SU-DHL-6 (cell line): ENCODE measurements around the gene NT5DC2.

Source experiments
- EZH2phosphoT487 ChIP-seq: fragments of 200-600 bp; sonication (generic), shearing (Covaris generic); conservative IDR thresholded peaks from 2 replicates; pipeline ENCODE4 v1.6.1; 2018; ENCODE audit warnings: mild to moderate bottlenecking, antibody characterized with exemption, low read length, moderate library complexity, mixed read lengths
- TF ChIP-seq, protein P1 (sequence below): fragments of 200-600 bp; sonication (generic); IDR thresholded peaks from one replicate; pipeline ENCODE4 v1.5.1; 2017; ENCODE audit warnings: antibody characterized with exemption, mild to moderate bottlenecking, low read length, moderate library complexity; ENCODE audit not compliant: insufficient read depth, poor library complexity, severe bottlenecking

DNA sequence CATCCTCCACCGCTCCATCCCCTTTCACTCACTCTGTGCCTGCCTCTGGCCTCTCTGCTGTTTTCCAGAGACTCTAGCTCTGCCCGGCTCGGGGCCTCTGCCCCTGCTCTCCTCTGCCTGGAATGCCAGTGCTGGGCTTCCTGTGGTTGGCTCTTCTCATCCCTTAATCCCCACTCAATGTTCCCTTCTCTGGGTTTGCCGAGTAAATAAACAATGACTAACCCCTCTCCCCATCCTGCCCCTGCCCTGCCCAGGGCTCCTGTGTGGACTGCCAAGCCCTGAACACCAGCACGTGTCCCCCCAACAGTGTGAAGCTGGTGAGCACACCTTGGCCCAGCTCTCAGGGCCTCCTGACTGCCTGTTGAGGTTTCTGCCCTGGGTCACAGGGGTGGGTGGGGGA lies 26.3 kb downstream of the NT5DC2 start:
- TF ChIP-seq, protein P1, sequence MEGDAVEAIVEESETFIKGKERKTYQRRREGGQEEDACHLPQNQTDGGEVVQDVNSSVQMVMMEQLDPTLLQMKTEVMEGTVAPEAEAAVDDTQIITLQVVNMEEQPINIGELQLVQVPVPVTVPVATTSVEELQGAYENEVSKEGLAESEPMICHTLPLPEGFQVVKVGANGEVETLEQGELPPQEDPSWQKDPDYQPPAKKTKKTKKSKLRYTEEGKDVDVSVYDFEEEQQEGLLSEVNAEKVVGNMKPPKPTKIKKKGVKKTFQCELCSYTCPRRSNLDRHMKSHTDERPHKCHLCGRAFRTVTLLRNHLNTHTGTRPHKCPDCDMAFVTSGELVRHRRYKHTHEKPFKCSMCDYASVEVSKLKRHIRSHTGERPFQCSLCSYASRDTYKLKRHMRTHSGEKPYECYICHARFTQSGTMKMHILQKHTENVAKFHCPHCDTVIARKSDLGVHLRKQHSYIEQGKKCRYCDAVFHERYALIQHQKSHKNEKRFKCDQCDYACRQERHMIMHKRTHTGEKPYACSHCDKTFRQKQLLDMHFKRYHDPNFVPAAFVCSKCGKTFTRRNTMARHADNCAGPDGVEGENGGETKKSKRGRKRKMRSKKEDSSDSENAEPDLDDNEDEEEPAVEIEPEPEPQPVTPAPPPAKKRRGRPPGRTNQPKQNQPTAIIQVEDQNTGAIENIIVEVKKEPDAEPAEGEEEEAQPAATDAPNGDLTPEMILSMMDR: no peak
- no peak for TF ChIP-seq EZH2phosphoT487
